ENCODE data around the gene AGTR2. TPM values are rescaled to one million over a fixed set of nuclear protein-coding genes. Genes with fewer than 3 reads are reported as not detected.
"Not testable (repeated sequence)": the region's sequence is repeated elsewhere in the genome, so short reads cannot be mapped to it uniquely, and the experiment has no call there.

Gene AGTR2
- total RNA-seq, result not detected
- polyA plus RNA-seq (2013, experiment 1 of 2), result not detected
- polyA plus RNA-seq (2013, experiment 2 of 2), result not detected
- long read RNA-seq, experiment 1, result 0 reads
- long read RNA-seq, experiment 2, result 0 reads
- long read RNA-seq, experiment 3, result 0 reads
- long read RNA-seq, experiment 4, result 0 reads

GRCh38 chrX:116170511-116170910 is at the start of gene AGTR2:
Gene AGTR2 (plus strand): TSS chrX:116170744. CDS start chrX:116172281, 1,537 bp downstream.
- DNase-seq, result no peak
- peaks cover 23% of the 10 kb centered on the region for H3K4me1 Mint-ChIP-seq
- no peak within 1 kb of the TSS for H3K27ac Mint-ChIP-seq
- Histone ChIP-seq H3K9me3 (ENCODE audit: control insufficient read depth, low read length) (no peaks in the 10 kb centered on the region), H3K27me3 (ENCODE audit: control insufficient read depth, insufficient read depth, low read length, poor library complexity, severe bottlenecking) (no peaks in the 10 kb centered on the region), H3K4me3 (ENCODE audit: low read length) (no peak within 1 kb of the TSS), H3K36me3 (ENCODE audit: control insufficient read depth, insufficient read depth, low read length) (no peaks in the 10 kb centered on the region), H3K4me1 (ENCODE audit: control insufficient read depth, insufficient read depth, low read length) (no peaks in the 10 kb centered on the region), H3K27ac (ENCODE audit: low read depth, low read length) (no peak within 1 kb of the TSS), H3K9ac (ENCODE audit: extremely low read depth, low read length, poor library complexity, severe bottlenecking) (no peak within 1 kb of the TSS)
- no peak within 1 kb of the TSS for H3K4me3 Mint-ChIP-seq
- no peaks in the 10 kb centered on the region for H3K36me3 Mint-ChIP-seq (ENCODE audit: low read depth)
- no peaks in the 10 kb centered on the region for H3K27me3 Mint-ChIP-seq (ENCODE audit: insufficient read depth)
- peaks cover under 1% of the 10 kb centered on the region for H3K9me3 Mint-ChIP-seq
- TF ChIP-seq CTCF (conservative IDR thresholded peaks at IDR 0.05), result no peak
- WGBS, 2 experiments (ENCODE audit: insufficient coverage in 1 of 2, insufficient read length in 1 of 2), result no CpG with 5 or more reads among the region's 3 CpGs

- H3K4me3 ChIP-seq (ENCODE audit: low read length), result no peak overlapping the region
- no peak for DNase-seq
- Mint-ChIP-seq H3K36me3 (ENCODE audit: low read depth) (no peaks in the 10 kb centered on the region), H3K4me3 (no peak overlapping the region), H3K4me1 (peaks cover 4% of the 10 kb centered on the region), H3K27ac (no peak overlapping the region), H3K9me3 (no peaks in the 10 kb centered on the region), H3K27me3 (ENCODE audit: insufficient read depth) (no peaks in the 10 kb centered on the region)
- no peaks in the 10 kb centered on the region for H3K36me3 ChIP-seq (ENCODE audit: control insufficient read depth, insufficient read depth, low read length)
- H3K4me1 ChIP-seq (ENCODE audit: control insufficient read depth, insufficient read depth, low read length), result no peaks in the 10 kb centered on the region
- no peak overlapping the region for H3K27ac ChIP-seq (ENCODE audit: low read depth, low read length)
- no peak overlapping the region for H3K9ac ChIP-seq (ENCODE audit: extremely low read depth, low read length, poor library complexity, severe bottlenecking)
- TF ChIP-seq CTCF (conservative IDR thresholded peaks at IDR 0.05), result no peak
- H3K9me3 ChIP-seq (ENCODE audit: control insufficient read depth, low read length), result no peaks in the 10 kb centered on the region
- no peaks in the 10 kb centered on the region for H3K27me3 ChIP-seq (ENCODE audit: control insufficient read depth, insufficient read depth, low read length, poor library complexity, severe bottlenecking)
- 100% methylated on average over 1 of the region's 1 CpG; no CpG with 5 or more reads in 1 of the 2 experiments for WGBS, 2 experiments (ENCODE audit: insufficient coverage in 1 of 2, insufficient read length in 1 of 2)
Measured at GRCh38 chrX:116135277-116135676, 35.3 kb upstream of the AGTR2 start.

GRCh38 chrX:116141270-116141669 is 29.3 kb upstream of the AGTR2 start:
- H3K36me3 Mint-ChIP-seq (ENCODE audit: low read depth); H3K4me1 ChIP-seq (ENCODE audit: control insufficient read depth, insufficient read depth, low read length); H3K27ac Mint-ChIP-seq; H3K9ac ChIP-seq (ENCODE audit: extremely low read depth, low read length, poor library complexity, severe bottlenecking); H3K27me3 ChIP-seq (ENCODE audit: control insufficient read depth, insufficient read depth, low read length, poor library complexity, severe bottlenecking); H3K4me3 ChIP-seq (ENCODE audit: low read length); H3K27ac ChIP-seq (ENCODE audit: low read depth, low read length); H3K36me3 ChIP-seq (ENCODE audit: control insufficient read depth, insufficient read depth, low read length); H3K9me3 ChIP-seq (ENCODE audit: control insufficient read depth, low read length); H3K4me3 Mint-ChIP-seq; DNase-seq; H3K27me3 Mint-ChIP-seq (ENCODE audit: insufficient read depth); H3K4me1 Mint-ChIP-seq: not testable (repeated sequence)
- 94% methylated on average over 1 of the region's 1 CpG; no CpG with 5 or more reads in 1 of the 2 experiments for WGBS, 2 experiments (ENCODE audit: insufficient coverage in 1 of 2, insufficient read length in 1 of 2)
- H3K9me3 Mint-ChIP-seq, result peaks cover 12% of the 10 kb centered on the region

- no peak overlapping the region for H3K4me3 ChIP-seq (ENCODE audit: low read length)
- WGBS, 2 experiments (ENCODE audit: insufficient coverage in 1 of 2, insufficient read length in 1 of 2), result 85% methylated on average over 2 of the region's 2 CpGs; no CpG with 5 or more reads in 1 of the 2 experiments
- H3K36me3 ChIP-seq (ENCODE audit: control insufficient read depth, insufficient read depth, low read length), result no peaks in the 10 kb centered on the region
- H3K9ac ChIP-seq (ENCODE audit: extremely low read depth, low read length, poor library complexity, severe bottlenecking), result no peak overlapping the region
- H3K27me3 Mint-ChIP-seq (ENCODE audit: insufficient read depth), result no peaks in the 10 kb centered on the region
- no peaks in the 10 kb centered on the region for H3K4me1 ChIP-seq (ENCODE audit: control insufficient read depth, insufficient read depth, low read length)
- H3K4me1 Mint-ChIP-seq, result peaks cover 5% of the 10 kb centered on the region
- no peaks in the 10 kb centered on the region for H3K9me3 ChIP-seq (ENCODE audit: control insufficient read depth, low read length)
- no peak overlapping the region for H3K27ac ChIP-seq (ENCODE audit: low read depth, low read length)
- H3K36me3 Mint-ChIP-seq (ENCODE audit: low read depth), result no peaks in the 10 kb centered on the region
- no peak for TF ChIP-seq CTCF (conservative IDR thresholded peaks at IDR 0.05)
- no peaks in the 10 kb centered on the region for H3K27me3 ChIP-seq (ENCODE audit: control insufficient read depth, insufficient read depth, low read length, poor library complexity, severe bottlenecking)
- H3K9me3 Mint-ChIP-seq, result peaks cover 12% of the 10 kb centered on the region
- H3K4me3 Mint-ChIP-seq, result no peak overlapping the region
- no peak overlapping the region for H3K27ac Mint-ChIP-seq
- DNase-seq, result no peak
Measured at GRCh38 chrX:116142976-116143375, 27.6 kb upstream of the AGTR2 start.
